Retina (tissue), 1 donor: ENCODE measurements around the gene PIP5K1C.
"Not testable (repeated sequence)": the region's sequence is repeated elsewhere in the genome, so short reads cannot be mapped to it uniquely, and the experiment has no call there.

Experiments
- DNase-seq: peaks from one replicate; pipeline ENCODE4 v3.0.0-alpha.2; 2016

PIP5K1C gene

DNA sequence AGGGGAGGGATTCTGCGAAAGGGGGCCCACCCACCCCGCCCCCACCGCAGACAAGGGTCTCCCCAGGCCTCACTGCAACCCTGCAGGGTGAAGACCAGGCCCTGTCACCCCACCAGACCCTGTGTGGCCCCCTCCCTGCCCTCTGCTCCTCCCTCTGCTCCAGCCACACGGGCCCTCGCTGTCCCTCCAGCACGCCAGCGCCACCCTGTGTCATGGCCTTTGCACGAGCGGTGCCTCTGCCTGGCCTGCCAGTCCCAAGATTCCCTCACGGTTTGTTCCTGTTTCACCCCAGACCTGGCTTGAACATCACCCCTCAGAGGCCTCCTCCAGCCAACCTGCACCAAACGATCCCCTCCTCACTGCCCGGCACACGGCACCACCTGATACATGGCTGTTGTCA, 27.3 kb downstream of the PIP5K1C start:
- DNase-seq: no peak

DNA sequence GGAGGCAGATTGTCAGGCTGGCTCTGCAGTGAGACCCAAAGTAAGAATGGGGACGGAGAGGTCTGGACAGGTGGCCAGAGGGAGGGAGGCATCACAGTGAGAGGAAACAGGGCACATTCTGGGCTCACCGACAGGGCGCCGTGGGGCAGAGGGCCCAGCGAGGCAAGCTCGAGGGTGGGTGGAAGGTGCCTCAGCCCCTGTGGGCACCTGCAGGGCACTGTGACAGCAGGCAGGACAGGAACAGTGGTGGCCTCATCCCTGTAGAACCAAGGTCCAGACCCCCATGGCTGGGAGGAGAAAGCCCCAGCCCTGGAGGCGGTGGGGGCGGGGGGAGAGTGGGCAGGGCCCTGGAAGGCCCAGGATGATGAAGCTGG, 27.7 kb downstream of the PIP5K1C start:
- DNase-seq: no peak

DNA sequence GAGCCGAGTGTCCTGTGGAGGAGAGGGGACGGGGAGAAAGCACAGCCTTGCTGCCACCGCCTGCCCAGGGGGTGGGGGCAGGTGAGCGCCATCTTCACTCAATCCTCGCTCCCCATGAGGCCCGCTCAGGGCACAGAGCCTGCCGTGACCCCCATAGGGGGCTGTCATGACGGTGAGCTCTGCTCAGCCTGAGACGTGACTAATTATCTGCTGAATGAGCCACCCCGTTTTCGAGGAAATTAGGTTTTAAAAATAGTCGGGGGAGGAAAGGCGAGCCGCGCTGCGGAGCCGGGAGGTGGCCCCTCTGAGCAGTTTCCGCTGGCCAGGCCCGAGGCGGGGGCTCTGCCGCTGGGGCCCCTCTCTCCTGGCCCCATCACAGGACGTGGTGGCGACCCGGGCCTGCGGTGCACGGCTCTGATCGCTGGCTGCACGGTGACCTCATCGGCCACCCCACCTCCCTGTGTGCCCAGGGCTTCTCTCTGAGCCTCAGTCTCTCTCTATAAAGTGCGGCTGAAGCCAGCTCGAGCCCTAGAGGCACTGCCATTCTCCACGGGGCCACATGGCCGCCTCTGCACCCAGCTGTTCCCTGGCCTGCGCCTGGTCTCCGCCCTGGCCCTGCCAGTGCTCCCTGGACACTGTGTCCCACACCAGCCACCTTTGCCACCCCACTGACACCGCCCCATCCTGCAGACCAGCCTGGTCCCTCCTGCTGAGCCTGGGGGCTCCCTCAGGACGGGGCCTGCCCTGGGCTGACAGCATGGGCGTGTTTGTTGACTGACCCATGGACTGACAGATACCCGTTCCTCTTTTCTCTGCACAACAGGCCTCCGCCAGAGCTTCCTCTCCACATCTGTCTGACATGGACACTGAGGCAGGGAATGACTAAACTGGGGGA, 28.3 kb downstream of the PIP5K1C start:
- peak; percentile 66 for DNase-seq

DNA sequence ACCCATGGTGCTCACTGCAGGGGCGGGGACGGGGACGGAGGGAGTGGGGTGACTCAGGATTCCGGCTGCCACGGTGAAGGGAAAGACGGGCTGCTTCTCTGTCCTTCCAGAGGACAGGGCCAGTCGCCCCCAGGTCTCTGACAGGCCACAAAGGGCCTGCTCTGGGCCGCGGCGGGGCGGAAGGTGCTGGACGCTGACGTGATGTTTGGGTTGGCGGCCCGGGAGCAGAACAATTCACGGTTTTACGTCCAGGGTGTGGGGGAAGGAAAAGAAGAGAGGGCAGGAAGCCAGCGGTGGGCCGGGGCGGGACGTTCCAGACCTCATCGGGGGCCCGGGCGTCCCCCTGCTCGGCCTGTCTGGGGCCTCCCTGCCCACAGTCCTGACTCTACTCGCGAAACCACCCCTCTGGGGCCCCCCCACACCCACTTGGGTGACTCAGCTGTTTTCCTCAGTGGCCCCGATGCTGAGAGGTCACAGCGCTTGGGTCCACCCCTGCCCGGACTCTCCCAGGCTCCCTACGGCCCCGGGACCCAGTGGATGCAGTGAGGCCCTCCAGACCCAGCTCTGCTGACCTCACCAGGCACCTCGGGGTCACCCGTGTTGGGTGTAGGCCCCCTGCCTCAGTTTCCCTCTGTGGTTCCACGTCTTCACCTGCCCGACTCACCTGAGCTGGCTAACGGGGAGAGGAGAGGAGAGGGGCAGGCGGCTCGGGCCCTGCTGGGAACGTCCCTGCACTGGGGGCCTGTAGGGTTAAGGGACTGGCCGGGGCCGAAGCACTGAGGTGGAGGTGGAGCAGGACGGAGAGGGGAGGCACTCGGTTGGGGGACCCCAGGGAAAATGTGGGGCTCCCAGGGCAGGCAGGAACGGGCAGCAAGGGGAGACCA, 29.2 kb downstream of the PIP5K1C start:
- peak; percentile 38 for DNase-seq

DNA sequence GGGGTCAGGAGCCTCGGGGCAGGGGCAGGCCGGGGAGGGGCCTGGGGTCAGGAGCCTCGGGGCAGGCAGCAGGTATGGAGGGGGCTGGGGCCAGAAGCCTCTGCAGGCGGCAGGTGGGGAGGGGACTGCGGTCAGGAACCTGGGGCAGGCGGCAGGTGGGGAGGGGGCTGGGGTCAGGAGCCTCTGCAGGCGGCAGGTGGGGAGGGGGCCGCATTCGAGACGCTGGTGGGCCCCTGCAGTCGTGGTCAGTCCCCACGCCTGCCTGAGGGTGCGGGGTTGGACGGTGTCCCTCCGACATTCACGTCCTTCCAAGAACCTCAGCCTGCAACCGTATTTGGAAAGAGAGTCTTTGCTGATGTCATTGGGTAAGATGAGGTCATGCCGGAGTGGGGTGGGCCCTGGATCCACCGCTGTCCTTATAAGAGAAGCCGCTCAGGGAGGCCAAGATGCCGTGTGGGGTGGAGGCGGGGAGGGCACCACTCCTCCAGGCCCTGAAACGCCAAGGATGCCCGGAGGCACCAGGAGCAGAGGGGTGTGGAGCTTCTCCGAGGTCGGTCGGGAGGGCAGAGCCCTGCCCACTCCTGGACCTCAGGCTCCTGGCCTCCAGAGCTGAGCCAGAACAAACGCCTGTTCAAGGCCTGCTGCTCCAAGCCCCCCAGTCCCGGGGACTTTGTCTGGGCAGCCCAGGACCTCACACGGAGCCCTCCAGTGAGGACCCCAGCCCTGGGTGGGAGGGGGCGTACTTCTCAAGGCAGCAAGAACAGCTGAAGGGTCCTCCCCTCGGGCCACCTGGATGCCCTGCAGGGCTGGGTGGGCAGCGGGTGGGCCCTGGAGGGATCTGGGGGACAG, 30.1 kb downstream of the PIP5K1C start:
- peak; percentile 48 for DNase-seq

DNA sequence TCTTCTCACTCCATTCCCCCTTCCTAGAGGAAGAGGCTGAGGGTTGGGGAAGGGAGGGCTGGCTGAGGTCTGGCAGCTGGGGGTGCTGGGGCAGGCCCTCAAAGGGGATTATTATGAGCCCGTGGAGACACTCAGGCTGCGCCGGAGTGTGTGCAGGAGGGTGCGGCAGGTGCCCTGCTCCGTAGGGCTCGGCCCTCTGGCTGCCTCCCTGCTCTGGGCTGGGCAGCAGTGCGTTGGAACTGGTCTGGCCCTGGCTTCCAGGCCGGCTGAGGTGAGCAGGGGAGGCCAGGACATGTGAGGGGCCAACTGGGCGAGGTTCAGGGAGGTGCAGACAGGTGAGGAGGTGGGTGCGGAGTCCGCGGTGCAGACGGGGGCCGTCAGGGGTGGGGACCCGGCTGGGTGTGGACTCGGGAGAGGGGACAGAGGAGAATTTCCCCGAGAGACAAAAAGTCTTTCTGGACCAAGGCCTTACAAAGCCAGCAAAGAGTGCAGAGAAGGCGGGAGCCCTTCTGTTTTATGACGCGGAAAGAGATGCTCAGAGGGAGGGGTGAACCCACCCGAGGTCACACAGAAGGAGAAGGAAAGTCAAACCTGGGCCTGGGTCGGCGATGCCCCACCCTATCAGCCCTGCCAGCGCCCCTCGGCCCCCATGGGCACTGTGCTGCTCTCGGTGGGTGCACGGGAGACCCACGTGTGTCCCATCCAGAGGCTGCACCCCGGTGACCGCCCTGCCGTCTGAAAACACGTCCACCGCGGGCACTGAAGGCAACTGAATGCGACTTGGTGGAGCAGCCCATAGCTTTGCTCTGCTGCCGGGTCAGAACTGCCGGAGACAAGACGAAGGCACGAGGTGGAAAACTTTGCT, 31.0 kb downstream of the PIP5K1C start:
- peak; percentile 56 for DNase-seq

DNA sequence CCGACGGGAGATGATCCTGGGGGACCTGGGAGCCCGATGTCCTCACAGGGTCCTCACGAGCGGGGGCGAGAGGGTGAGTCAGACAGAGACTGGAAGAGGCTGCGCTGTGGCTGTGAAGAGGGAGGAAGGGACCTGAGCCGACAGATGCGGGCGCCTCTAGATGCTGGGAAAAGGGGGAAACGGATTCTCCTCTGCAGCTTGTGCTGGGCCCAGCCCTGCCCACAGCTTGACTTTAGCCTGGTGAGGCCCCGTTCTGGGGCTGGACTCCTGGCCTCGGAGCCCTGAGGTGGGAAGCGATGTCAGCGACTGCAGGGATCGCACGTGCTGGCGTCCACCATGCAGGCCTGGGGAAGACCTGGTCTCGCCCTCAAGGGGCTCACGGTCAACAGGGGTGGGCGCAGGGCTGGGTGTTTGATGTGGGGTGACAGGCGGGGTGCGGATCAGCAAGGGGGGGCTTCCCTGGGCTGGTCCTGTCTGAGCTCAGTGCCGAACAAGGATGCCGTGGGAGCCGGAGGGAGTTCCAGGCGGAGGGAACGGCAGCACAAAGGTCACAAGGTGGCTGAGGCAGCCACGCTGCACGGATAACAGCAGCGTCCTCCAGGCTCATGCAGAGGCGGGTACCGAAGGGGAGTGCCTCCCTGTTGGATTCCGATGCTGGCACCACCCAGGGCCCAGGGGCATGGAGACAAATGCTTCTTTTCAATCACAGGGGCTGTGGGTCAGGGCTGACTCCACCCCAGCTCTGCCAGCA, 31.8 kb downstream of the PIP5K1C start:
- peak; percentile 54 for DNase-seq

DNA sequence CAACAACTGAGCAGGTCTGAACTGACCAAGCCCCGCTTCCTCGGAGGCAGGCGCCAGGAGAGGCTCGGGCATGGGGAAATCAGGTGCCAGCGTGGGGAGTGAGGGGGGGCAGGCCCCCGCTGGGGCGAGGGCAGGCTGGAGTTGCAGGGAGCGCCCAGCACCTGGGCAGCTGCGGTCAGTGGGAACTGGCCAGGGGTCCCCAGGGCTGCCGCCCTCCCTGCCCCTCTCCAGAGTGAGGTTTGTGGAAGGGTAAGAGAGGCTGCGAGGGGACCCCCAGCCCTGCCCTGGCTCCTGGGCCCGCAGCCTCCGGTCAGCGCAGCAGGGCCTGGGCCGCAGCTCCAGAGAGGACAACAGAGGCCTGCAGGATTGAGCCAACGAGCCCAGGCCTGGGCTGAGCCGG, 32.5 kb downstream of the PIP5K1C start:
- DNase-seq: no peak

DNA sequence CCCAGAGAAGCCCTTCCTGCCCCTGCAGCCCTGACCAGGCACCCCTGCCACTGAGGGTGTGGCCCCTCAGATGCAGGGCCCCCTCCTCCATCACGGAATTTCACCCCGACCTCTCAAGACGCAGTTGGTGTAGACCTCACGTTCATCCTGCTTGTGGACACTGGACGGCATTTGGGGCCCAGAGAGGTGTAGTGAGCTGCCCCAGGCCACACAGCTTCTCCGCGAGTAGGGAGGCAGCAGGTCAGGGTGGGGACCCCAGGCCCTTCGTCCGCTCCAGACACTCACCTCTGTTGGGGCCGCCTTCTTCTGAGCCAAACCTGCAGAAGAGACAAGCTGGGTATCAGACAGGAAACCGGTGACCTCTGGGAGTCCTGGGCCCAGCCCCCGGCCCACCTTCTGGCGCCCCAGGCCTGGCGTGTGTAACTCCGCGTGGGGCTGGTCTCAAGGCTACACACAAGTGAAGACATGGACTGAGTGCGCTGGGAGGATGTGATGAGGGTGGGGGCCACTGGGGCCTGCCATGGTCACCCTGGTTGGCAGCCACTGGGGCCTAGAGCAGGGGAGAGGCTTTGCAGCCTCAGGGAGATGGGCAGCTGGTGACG, 33.1 kb downstream of the PIP5K1C start:
- DNase-seq: no peak

DNA sequence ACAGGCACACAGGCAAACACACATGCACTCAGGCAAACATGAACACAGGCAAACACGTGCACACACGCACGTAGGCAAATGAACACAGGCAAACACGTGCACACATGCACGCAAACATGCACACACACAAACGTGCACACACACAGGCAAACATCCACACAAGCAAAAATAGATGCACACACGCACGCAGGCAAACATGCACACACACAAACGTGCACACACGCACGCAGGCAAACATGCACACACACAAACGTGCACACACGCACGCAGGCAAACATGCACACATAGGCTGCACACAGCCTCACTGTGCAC, 33.8 kb downstream of the PIP5K1C start:
- DNase-seq: not testable (repeated sequence)

DNA sequence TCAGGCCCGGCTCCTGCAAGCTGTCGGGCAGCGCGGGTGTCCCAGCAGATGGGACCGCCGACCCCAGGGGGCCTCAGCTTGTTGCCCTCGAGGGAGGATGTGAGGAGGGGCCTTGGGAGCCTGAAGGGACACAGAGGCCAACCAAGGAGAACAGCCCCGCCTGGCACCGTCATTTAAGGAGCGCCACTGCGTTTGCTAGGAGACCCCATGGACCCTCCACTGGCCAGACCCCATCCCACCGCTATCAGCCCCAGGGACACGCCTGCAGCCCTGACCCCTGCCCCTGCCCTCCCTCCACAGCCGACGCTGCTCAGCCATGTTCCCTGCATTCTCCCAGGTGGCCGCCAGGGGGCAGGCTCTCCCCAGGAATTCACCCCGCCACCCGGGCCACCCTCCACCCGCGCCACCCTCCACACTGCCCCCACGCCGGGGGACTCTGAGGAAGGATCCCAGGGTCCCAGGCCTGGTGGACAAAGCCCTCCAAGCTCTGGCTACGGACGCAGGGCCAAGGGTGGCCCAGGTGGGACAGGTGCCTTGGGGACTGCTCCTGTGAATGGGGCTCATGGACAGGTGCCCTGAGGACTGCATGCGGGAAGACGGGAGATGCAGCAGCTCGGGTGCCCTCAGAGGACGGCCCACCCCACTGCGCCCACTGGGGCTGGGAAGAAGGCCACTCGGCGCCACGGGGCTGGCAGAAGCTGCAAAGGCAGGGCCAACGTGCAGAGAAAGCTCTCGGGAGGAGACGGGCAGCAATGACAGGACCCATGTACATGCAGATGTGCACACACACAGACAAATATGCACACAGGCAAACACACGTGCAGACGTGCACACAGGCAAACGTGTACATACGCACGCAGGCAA, 34.4 kb downstream of the PIP5K1C start:
- peak; percentile 84 for DNase-seq

DNA sequence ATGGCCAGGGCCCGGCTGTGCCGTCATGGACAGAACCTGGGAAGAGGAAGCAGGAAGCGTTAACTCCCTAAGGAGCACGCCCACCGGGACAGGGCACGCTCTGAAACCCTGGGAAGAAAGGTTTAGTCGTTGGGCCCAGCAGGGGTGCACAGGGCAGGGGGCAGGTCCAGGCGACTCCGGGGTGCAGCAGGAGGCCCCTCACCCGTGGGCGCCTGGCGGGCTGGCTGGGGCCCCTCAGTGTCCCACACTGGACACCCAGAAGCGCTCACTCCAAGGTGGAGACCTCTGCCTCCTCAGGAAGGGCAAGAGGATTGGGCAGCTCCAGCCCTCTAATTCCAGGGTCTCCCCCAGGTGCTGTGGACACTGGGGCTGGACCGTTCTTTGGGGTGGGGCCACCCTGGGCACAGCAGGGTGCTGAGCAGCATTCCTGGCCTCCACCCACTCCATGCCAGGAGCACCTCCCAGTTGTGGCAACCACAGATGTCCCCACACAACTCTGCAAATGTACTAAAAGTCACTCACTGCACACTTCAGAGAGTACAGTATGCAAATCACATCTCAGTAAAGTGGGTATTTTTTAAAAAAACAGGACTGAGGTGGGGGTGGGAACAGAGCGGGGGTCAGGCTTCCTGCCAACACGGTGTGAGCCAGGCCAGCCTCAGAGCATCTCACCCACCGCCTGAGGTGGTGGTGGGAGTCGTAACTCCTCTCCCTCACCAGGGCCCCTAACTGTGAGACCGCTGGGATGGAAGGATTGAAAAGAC, 35.2 kb downstream of the PIP5K1C start:
- no peak for DNase-seq

DNA sequence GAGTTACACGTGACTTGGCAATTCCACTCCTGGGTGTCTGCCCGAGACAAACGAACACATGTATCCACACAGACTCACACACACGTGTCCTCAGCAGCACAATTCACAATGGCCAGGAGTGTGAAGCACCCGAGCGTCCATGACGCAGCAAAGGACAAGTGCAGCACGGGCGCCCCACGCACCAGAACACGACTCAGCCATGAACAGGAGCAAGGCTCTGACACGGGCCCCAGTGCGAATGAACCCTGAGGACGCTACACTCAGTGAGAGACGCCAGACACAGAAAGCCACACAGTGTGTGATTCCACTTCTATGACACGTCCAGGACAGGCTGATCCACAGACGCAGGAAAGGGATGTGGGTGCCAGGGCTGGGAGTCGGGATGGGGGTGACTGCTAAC, 36.4 kb downstream of the PIP5K1C start:
- DNase-seq: no peak

DNA sequence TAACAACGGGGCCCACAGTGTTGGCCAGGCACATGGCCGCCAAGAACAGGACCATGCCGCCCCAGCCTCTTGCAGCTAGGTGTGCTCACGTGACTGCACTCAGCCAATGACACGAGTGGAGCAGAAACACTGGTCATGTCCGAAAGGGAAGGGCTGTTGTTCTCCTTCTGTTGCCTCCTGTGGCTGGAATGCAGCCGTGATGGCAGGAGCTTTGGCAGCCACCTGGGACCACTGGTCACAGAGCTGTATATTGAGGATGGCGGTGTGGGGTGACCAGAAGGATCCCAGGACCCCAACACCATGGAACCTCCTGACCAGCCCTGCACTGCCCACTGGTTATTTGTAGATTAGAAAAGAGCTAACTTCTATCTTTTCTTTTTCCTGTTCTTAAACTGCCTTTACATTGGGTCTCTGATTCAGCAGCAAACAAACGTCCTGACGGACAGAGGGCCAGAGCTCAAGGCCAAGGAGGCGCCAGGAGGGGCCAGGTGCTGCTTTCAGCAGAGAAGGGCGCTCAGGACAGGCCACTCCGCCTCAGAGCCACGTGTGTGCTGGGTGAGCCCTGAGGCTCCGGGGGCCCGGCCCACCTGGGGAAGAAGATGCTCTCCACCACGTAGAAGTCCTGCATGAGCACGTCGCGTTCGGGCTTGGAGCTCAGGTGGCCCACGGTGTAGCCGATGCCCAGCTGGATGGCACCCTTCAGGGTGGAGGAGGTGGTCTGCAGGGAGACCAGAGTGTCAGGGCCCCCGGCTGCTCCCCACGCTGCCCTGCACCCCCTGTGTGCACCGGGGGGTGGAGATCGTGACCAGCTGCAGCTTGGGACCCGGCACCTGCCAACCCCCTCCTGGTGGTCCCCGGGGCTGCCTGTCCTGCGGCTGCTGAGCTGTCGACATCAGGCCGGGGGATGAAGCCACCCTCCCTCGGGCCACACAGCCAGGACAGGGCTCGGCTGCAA, 38.7 kb downstream of the PIP5K1C start:
- no peak for DNase-seq

DNA sequence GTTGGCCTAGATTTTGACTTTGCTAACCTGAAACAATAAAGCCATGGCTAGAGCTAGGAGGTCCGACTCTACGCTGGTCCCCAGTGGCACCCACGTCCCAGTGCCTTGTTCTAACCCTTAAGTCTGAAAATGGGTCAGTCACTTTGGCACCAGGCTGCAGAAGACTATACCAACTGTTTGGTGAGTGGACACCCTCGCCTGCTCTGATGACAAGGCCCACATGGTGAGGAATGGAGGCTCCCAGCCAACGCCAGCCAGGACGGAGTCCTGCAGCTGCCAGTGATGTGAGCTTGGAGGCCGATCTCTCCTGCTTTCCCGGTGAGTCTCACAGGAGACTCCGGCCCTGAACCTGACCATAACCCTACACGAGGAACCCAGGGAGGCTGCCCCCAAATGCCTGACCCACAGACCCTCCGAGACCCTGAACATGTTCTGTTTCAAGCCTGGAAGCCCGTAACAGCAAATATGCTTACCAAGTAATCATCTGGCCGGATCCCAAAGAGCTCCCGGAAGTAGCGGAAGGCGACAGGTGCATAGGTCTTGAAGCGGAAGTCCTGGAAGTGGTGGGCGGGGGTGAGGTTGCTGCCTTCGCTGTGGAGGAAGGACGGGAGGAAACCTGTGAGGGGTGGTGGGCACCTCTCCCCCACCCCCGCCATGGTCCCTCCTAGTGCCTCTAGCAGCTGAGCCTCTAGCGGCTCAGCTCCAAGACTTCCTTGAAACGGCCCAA, 39.6 kb downstream of the PIP5K1C start:
- DNase-seq: no peak

DNA sequence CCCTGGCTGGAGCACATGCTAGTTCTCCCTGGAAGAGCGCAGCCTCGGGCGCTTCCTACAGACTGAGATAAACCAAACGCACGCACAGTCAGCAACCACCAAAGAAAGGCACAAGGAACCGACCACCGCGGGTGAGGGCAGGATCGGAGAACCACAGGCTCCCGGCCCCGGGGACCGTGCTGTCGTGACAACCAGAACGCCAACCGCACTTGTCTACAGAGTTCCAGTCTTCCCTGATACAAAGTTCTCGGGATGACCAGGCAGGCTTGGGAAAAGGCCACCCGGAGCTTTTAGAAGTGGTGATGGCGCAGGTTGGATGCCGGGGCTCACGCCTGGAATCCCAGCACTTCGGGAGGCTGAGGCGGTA, 40.5 kb downstream of the PIP5K1C start:
- DNase-seq: no peak
